Mesendoderm (in vitro differentiated cells): ENCODE results near the gene RFTN2. TPM values are rescaled to one million over a fixed set of nuclear protein-coding genes. Genes with fewer than 3 reads are reported as not detected.

Experiments used
- DNase-seq: peaks from one replicate; pipeline ENCODE4 v3.0.0; 2013
- H2AK5ac ChIP-seq: 2 replicates; pipeline ENCODE4 v1.6.1; 2013; ENCODE audit warnings: low read length, inconsistent platforms
- H2BK120ac ChIP-seq: 2 replicates; pipeline ENCODE4 v1.6.1; 2013; ENCODE audit warnings: low read depth, mild to moderate bottlenecking, low read length, moderate library complexity, mixed read lengths
- H2BK15ac ChIP-seq: replicated peaks from 2 replicates; pipeline ENCODE4 v1.6.1; 2013; ENCODE audit warnings: low read depth, mild to moderate bottlenecking, moderate library complexity
- H2BK5ac ChIP-seq: 2 replicates; pipeline ENCODE4 v1.6.1; 2013; ENCODE audit warnings: low read length, inconsistent platforms
- H3K18ac ChIP-seq: 2 replicates; pipeline ENCODE4 v1.6.1; 2013; ENCODE audit warnings: mild to moderate bottlenecking, low read length, mixed read lengths
- H3K23ac ChIP-seq: one replicate; pipeline ENCODE4 v1.6.1; 2013; ENCODE audit warnings: low read length
- H3K27ac ChIP-seq: 2 replicates; pipeline ENCODE4 v1.5.1; 2013; ENCODE audit warnings: low read depth, mild to moderate bottlenecking, inconsistent platforms, low read length, moderate library complexity
- H3K27me3 ChIP-seq: 2 replicates; pipeline ENCODE4 v1.6.1; 2013; ENCODE audit warnings: low read length, control low read depth, mild to moderate bottlenecking, inconsistent platforms; ENCODE audit not compliant: insufficient read depth, poor library complexity
- H3K36me3 ChIP-seq: 2 replicates; pipeline ENCODE4 v1.6.1; 2013; ENCODE audit warnings: low read length, inconsistent platforms; ENCODE audit not compliant: control insufficient read depth, insufficient read depth
- H3K4ac ChIP-seq: one replicate; pipeline ENCODE4 v1.6.1; 2013; ENCODE audit warnings: low read depth, mild to moderate bottlenecking, low read length, moderate library complexity
- H3K4me1 ChIP-seq: 2 replicates; pipeline ENCODE4 v1.6.1; 2013; ENCODE audit warnings: low read depth, low read length, inconsistent platforms; ENCODE audit not compliant: control insufficient read depth
- H3K4me2 ChIP-seq: 2 replicates; pipeline ENCODE4 v1.6.1; 2013; ENCODE audit warnings: low read length
- H3K4me3 ChIP-seq: 2 replicates; pipeline ENCODE4 v1.5.1; 2013; ENCODE audit warnings: mild to moderate bottlenecking, low read length
- H3K56ac ChIP-seq: one replicate; pipeline ENCODE4 v1.6.1; 2013; ENCODE audit warnings: low read length
- H3K79me1 ChIP-seq: 2 replicates; pipeline ENCODE4 v1.6.1; 2013; ENCODE audit warnings: low read length, inconsistent platforms
- H3K79me2 ChIP-seq: 2 replicates; pipeline ENCODE4 v1.6.1; 2013; ENCODE audit warnings: mild to moderate bottlenecking, low read length; ENCODE audit not compliant: control insufficient read depth, insufficient read depth
- H3K9ac ChIP-seq: 2 replicates; pipeline ENCODE4 v1.6.1; 2013; ENCODE audit warnings: low read length, inconsistent platforms
- H4K5ac ChIP-seq: one replicate; pipeline ENCODE4 v1.6.1; 2013; ENCODE audit warnings: low read length
- H4K8ac ChIP-seq: one replicate; pipeline ENCODE4 v1.6.1; 2013; ENCODE audit warnings: low read depth, mild to moderate bottlenecking, control low read depth, low read length, moderate library complexity
- WGBS: extraction: QIAGEN DNeasy Blood & Tissue Kit; methylation state at CpG from one replicate; pipeline ENCODE4 v1.1.7; 2013; ENCODE audit warnings: low lambda C conversion rate, missing lambda C conversion rate; ENCODE audit not compliant: insufficient coverage; ENCODE audit errors: extremely low coverage; 5-methylcytosine and 5-hydroxymethylcytosine counted together
- small RNA-seq: library from polyadenylated mRNA; stranded (forward); fragments of <200 nt; extraction: miRNeasy Mini kit (QIAGEN cat#:217004); gene quantifications from one replicate; pipeline ENCODE3, GENCODE V24; 2013; ENCODE audit not compliant: insufficient read depth

The RFTN2 gene

GRCh38 chr2:197538412-197538811, 137.0 kb downstream of the RFTN2 start:
- WGBS = no CpG with 5 or more reads among the region's 2 CpGs
- H3K36me3 ChIP-seq = no peaks in the 10 kb centered on the region
- no peak overlapping the region for H3K18ac ChIP-seq

More at GRCh38 chr2:197538412-197538811, 137.0 kb downstream of the RFTN2 start:
- Histone ChIP-seq H3K9ac (no peak overlapping the region), H2BK5ac (no peak overlapping the region), H3K79me1 (peaks cover 5% of the 10 kb centered on the region), H3K4me2 (no peak overlapping the region), H3K4me3 (no peak overlapping the region), H2AK5ac (no peak overlapping the region), H3K27me3 (no peaks in the 10 kb centered on the region), H3K4ac (no peak overlapping the region), H3K4me1 (no peaks in the 10 kb centered on the region), H3K79me2 (peaks cover 5% of the 10 kb centered on the region), H2BK15ac (no peak overlapping the region), H3K56ac (no peak overlapping the region), H4K8ac (no peak overlapping the region), H4K5ac (no peak overlapping the region), H2BK120ac (no peak overlapping the region), H3K23ac (no peak overlapping the region), H3K27ac (no peak overlapping the region)
- no peak for DNase-seq

Small RNAs within 50 kb of the gene (small RNA-seq; reads per million reads assigned to genes)
- not detected for gene AC020550.1
